A673 (cell line): ENCODE results near the gene CCDC82.

Source experiments
- EZH2 ChIP-seq: fragments of 200-600 bp; sonication (generic); IDR thresholded peaks from 2 replicates; pipeline ENCODE4 v1.6.1; 2017; ENCODE audit warnings: borderline replicate concordance, low read depth, mild to moderate bottlenecking, mixed read lengths, antibody characterized with exemption, low read length; ENCODE audit not compliant: poor library complexity, severe bottlenecking
- TF ChIP-seq, protein P1 (sequence below): fragments of 300-800, 200-600 bp; sonication (generic); conservative IDR thresholded peaks from 2 replicates; pipeline ENCODE4 v1.5.1; 2017; ENCODE audit warnings: low read depth, mild to moderate bottlenecking, antibody characterized with exemption, low read length, moderate library complexity, mixed read lengths

DNA sequence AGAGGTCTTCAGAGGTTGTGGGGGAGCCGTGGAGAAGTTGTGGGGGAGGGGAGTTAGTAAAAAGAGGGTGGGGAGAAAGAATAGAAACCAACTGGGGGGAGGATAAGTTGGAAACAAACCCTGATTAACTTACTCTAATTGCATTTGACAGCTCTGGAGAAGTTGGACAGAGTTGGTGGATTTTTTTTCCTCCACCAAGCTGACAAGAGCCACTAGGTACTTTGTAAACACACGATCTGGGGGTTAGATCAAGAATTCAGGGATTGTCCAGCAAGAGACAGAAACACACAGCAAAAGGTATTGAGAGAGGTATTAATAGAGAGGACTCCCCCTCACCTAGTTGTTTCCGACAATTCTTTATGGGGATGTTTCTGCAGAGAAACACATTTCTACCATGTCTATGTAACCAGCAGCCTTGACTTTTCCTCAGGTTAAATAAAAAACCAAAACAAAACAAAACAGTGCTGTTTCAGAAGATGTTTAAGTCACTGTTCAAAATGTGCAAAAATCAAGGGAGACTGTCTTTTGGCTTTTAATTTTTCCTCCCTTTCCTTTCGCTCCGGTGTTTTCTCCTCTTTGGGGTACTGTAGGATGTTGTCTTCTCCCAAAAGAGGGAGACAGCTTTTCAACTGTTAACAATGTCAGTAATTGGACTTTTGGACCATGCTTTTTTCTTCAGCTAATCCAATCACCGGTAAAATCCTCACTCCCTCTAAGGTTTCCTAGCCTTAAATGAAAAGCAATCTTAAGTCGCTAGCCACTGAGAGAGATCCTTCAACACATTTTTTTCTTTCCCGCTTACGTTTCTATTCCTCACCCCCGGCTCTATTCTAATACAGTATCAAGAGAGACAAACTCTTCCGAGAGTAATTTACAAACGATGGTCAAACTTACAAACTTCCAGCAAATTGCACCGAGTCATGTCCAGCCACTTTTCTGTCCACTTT lies 47.4 kb downstream of the CCDC82 start:
- TF ChIP-seq, protein P1, sequence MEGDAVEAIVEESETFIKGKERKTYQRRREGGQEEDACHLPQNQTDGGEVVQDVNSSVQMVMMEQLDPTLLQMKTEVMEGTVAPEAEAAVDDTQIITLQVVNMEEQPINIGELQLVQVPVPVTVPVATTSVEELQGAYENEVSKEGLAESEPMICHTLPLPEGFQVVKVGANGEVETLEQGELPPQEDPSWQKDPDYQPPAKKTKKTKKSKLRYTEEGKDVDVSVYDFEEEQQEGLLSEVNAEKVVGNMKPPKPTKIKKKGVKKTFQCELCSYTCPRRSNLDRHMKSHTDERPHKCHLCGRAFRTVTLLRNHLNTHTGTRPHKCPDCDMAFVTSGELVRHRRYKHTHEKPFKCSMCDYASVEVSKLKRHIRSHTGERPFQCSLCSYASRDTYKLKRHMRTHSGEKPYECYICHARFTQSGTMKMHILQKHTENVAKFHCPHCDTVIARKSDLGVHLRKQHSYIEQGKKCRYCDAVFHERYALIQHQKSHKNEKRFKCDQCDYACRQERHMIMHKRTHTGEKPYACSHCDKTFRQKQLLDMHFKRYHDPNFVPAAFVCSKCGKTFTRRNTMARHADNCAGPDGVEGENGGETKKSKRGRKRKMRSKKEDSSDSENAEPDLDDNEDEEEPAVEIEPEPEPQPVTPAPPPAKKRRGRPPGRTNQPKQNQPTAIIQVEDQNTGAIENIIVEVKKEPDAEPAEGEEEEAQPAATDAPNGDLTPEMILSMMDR: no peak; the same call in 1 of the 2 replicates
- no peak for TF ChIP-seq EZH2
